ENCODE measurements around the gene HSD17B12. TPM values are rescaled to one million over a fixed set of nuclear protein-coding genes. Genes with fewer than 3 reads are reported as not detected.

The HSD17B12 gene
- total and polyA plus RNA-seq, 12 donors = 32.9 to 122 (median 79.1) TPM

DNA sequence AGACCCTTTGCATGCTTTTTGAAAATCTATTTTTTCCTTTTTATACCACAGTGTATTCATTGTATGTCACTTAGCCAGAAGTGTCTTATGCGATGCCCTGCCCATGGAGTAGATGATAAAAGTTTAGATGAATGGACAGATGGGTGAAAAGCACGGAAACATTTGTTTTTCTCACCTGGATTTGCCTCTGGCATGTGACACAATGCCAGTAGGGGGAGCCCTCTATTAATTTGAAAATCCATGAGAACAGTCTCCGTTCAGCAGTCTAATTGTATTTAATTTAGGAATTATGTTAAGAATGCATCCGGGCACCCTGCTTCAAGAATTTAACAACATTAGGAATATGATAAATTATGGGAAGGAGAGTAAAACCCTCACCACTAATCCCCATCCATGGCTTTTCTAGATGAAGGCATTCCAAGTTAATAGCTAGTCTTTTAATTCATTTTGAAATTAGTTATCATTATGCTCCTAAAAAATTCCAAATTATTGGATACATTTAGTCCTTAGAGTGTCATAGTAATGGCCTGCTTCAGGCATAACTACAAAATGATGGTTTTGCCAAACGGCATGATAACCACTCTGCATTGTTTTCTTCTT is 144.8 kb downstream of the HSD17B12 start:
- 56 to 62% methylated on average over 5 of the region's 5 CpGs for WGBS, 2 donors
- Histone ChIP-seq H3K36me3 (peaks cover 0 to 16% (median 0%) of the 10 kb centered on the region in 9 donors), H3K27me3 (no peaks in the 10 kb centered on the region), H3K9me3 (no peaks in the 10 kb centered on the region), H3K4me3 (no peak overlapping the region), H3K4me1 (peaks cover 0 to 5% (median 0%) of the 10 kb centered on the region in 9 donors), H3K27ac (no peak overlapping the region)
- peak in 1 of 8 donors; percentile 33 for ATAC-seq
- DNase-seq = no peak
- intact Hi-C loops (cut with DNase I) = no loop called here
- TF ChIP-seq, protein P1, sequence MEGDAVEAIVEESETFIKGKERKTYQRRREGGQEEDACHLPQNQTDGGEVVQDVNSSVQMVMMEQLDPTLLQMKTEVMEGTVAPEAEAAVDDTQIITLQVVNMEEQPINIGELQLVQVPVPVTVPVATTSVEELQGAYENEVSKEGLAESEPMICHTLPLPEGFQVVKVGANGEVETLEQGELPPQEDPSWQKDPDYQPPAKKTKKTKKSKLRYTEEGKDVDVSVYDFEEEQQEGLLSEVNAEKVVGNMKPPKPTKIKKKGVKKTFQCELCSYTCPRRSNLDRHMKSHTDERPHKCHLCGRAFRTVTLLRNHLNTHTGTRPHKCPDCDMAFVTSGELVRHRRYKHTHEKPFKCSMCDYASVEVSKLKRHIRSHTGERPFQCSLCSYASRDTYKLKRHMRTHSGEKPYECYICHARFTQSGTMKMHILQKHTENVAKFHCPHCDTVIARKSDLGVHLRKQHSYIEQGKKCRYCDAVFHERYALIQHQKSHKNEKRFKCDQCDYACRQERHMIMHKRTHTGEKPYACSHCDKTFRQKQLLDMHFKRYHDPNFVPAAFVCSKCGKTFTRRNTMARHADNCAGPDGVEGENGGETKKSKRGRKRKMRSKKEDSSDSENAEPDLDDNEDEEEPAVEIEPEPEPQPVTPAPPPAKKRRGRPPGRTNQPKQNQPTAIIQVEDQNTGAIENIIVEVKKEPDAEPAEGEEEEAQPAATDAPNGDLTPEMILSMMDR (IDR thresholded peaks at IDR 0.05) = peak; percentile 34 to 73 (median 64)

DNA sequence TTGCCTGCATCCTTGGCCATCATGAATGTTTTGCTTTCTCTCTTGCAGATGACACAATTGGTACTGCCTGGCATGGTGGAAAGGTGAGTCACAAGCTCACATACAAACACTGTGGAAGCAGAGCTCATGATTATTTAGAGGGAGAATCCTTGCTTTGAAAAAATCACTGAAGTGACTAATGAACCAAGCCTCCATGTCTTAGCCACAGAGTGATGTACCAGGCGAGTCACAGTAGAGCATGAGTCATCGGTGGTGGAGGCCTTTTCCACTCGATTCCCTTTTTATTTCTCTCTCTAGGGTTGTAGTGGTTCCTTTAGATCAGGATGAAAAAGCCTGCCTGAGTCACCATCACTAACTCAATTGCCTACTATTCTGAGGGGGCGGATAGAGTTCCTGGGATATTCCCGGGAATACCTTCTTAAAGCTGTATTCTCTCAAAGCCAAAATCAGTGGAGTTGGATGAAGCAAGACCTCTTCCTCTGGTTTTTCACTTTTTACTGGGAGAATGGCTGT is 150.4 kb downstream of the HSD17B12 start:
- ATAC-seq = peak in 5 of 8 donors; percentile 38 to 89 (median 75)
- DNase-seq = no peak
- H3K4me1 ChIP-seq = peaks cover 0 to 28% (median 6%) of the 10 kb centered on the region in 9 donors
- H3K27ac ChIP-seq = peak overlapping the region in 1 of 10 donors; percentile 6
- TF ChIP-seq, protein P1 (IDR thresholded peaks at IDR 0.05) = no peak
- no peaks in the 10 kb centered on the region for H3K27me3 ChIP-seq
- H3K36me3 ChIP-seq = peaks cover 0 to 27% (median 0%) of the 10 kb centered on the region in 9 donors
- intact Hi-C loops (cut with DNase I) = loop anchor here in 1 of 10 donors (10.0 kb wide), 2 partner anchors 146 to 256 kb away; partner anchors contain the start of gene HSD17B12
- 69 to 73% methylated on average over 5 of the region's 5 CpGs for WGBS, 2 donors
- H3K9me3 ChIP-seq = no peaks in the 10 kb centered on the region
- H3K4me3 ChIP-seq = no peak overlapping the region

GRCh38 chr11:43832536-43832935 is 152.0 kb downstream of the HSD17B12 start:
- TF ChIP-seq, protein P1 (IDR thresholded peaks at IDR 0.05) = no peak
- WGBS, 2 donors = 97 to 98% methylated on average over 4 of the region's 4 CpGs
- Histone ChIP-seq H3K4me1 (peaks cover 0 to 31% (median 12%) of the 10 kb centered on the region in 9 donors), H3K36me3 (peaks cover 0 to 27% (median 0%) of the 10 kb centered on the region in 9 donors), H3K9me3 (no peaks in the 10 kb centered on the region), H3K27me3 (no peaks in the 10 kb centered on the region), H3K27ac (no peak overlapping the region), H3K4me3 (no peak overlapping the region)
- ATAC-seq = no peak
- no peak for DNase-seq
- intact Hi-C loops (cut with DNase I) = loop anchor here in 1 of 10 donors (10.0 kb wide), 2 partner anchors 148 to 258 kb away; partner anchors contain the start of gene HSD17B12

DNA sequence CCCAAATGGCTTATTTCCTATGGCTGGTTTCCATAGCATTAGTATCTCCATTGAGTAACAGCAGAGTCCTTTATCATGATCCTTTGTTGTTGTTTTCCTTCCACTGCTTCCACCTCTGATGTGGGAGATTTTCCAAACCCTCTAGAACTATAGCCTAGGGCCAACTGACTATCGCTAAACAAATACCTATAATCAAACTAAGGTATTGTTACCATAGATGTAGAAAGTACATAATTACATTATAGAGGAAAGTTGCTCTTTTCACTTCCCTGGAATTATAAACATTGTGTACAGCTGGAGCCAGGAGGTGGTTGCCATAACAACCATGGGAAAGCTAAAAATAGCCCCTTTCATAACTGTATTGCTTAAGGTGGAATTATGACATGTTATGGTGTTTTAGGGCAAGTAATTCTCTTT is 153.1 kb downstream of the HSD17B12 start:
- Histone ChIP-seq H3K4me3 (no peak overlapping the region), H3K27ac (no peak overlapping the region), H3K4me1 (peaks cover 0 to 42% (median 15%) of the 10 kb centered on the region in 9 donors), H3K36me3 (peaks cover 0 to 30% (median under 1%) of the 10 kb centered on the region in 9 donors), H3K9me3 (no peaks in the 10 kb centered on the region), H3K27me3 (no peaks in the 10 kb centered on the region)
- no peak for ATAC-seq
- 74 to 78% methylated on average over 1 of the region's 1 CpG for WGBS, 2 donors
- intact Hi-C loops (cut with DNase I) = loop anchor here in 1 of 10 donors (10.0 kb wide), 2 partner anchors 149 to 259 kb away; partner anchors contain the start of gene HSD17B12
- TF ChIP-seq, protein P1 (IDR thresholded peaks at IDR 0.05) = no peak
- DNase-seq = no peak

Data from heart right ventricle (tissue), 16 donors.